ENCODE results near the gene GALNTL6. TPM values are rescaled to one million over a fixed set of nuclear protein-coding genes. Genes with fewer than 3 reads are reported as not detected.
A peak's percentile ranks its signal among the peaks of the same experiment; 100 is the strongest.

The GALNTL6 gene
- total RNA-seq, 1 experiment from 2014 or later: not detected

GRCh38 chr4:173074501-173074946 is 1261.3 kb downstream of the GALNTL6 start:
- RAD21 ChIA-PET (ENCODE audit: low non-redundant PET in 1 of 2, low total read pairs in 2 of 2, uncharacterized antibody in 2 of 2, unreplicated experiment in 2 of 2): no interaction called here
- Histone ChIP-seq H3K79me2 (ENCODE audit: insufficient read depth, low read length) (no peaks in the 10 kb centered on the region), H3K27ac (ENCODE audit: low read depth, low read length) (no peak overlapping the region), H3K4me2 (ENCODE audit: low read length) (peak overlapping the region; percentile 12; the same call in 1 of the 2 replicates), H2AFZ (ENCODE audit: low read depth, low read length, poor library complexity, severe bottlenecking) (no peak overlapping the region), H3K27me3 (ENCODE audit: insufficient read depth, low read length) (no peaks in the 10 kb centered on the region), H3K9ac (ENCODE audit: low read length) (no peak overlapping the region), H3K9me3 (ENCODE audit: control insufficient read depth in 1 of 2, insufficient read depth in 1 of 2, low read depth in 1 of 2, low read length in 2 of 2) (no peaks in the 10 kb centered on the region), H3K4me3 (replicated peaks in 1 of 2; ENCODE audit: low read depth in 1 of 2, low read length in 2 of 2) (no peak overlapping the region), H3K36me3 (ENCODE audit: control insufficient read depth in 1 of 2, insufficient read depth in 2 of 2, low read length in 2 of 2) (no peaks in the 10 kb centered on the region), H3K9me2 (ENCODE audit: insufficient read depth) (no peaks in the 10 kb centered on the region), H3K4me1 (ENCODE audit: control insufficient read depth in 1 of 2, insufficient read depth in 2 of 2, low read length in 2 of 2) (peaks cover 0 to 6% of the 10 kb centered on the region in 2 experiments; a peak in 1 of 4 replicates), H4K20me1 (ENCODE audit: insufficient read depth) (no peaks in the 10 kb centered on the region)
- POLR2A ChIA-PET: no interaction called here
- intact Hi-C loops (cut with micrococcal nuclease): no loop called here
- BruUV-seq (replicated peaks): no TSS peak
- DNase-seq (ENCODE audit: low read depth, low spot score) (peak; percentile 4), ATAC-seq (peak; percentile 47; the same call in 1 of the 2 replicates)
- CTCF ChIA-PET: no interaction called here
- TF ChIP-seq ELF1 (IDR thresholded peaks at IDR 0.05; ENCODE audit: borderline replicate concordance, low read depth) (no peak), ATF3 (IDR thresholded peaks at IDR 0.05) (no peak), CTCF (IDR thresholded peaks at IDR 0.05 in 2 of 3, conservative IDR thresholded peaks at IDR 0.05 in 1 of 3; ENCODE audit: borderline replicate concordance in 1 of 3, insufficient read depth in 1 of 3, low read depth in 2 of 3, low read length in 2 of 3) (no peak), ZNF274 (IDR thresholded peaks at IDR 0.05; ENCODE audit: low read depth, low read length) (no peak), REST (IDR thresholded peaks at IDR 0.05; ENCODE audit: low read depth) (no peak), MAX (IDR thresholded peaks at IDR 0.05) (peak; percentile 70), JUND (IDR thresholded peaks at IDR 0.05) (peak; percentile 39; the same call in 1 of the 2 replicates), SP1 (IDR thresholded peaks at IDR 0.05; ENCODE audit: low read depth) (0 out of 2 replicates have a peak, but pooled peaks have one; percentile 12), POLR2AphosphoS5 (IDR thresholded peaks at IDR 0.05; ENCODE audit: low read depth, low read length) (no peak), EZH2 (IDR thresholded peaks at IDR 0.05) (no peak), RAD21 (IDR thresholded peaks at IDR 0.05; ENCODE audit: low read depth) (no peak), CBX3 (IDR thresholded peaks at IDR 0.05; ENCODE audit: low read depth) (no peak), EZH2phosphoT487 (IDR thresholded peaks at IDR 0.05; ENCODE audit: borderline replicate concordance) (no peak), TCF7L2 (IDR thresholded peaks at IDR 0.05; ENCODE audit: borderline replicate concordance, extremely low read depth, insufficient read depth, insufficient read length) (no peak), YY1 (IDR thresholded peaks at IDR 0.05; ENCODE audit: extremely low read depth, insufficient replicate concordance, low read depth, low read length) (no peak), ZFX (IDR thresholded peaks at IDR 0.05) (no peak), CEBPB (IDR thresholded peaks at IDR 0.05; ENCODE audit: low read depth) (peak; percentile 89), SRF (IDR thresholded peaks at IDR 0.05; ENCODE audit: low read depth) (no peak), SIN3A (IDR thresholded peaks at IDR 0.05; ENCODE audit: low read depth) (no peak), ZBTB33 (IDR thresholded peaks at IDR 0.05; ENCODE audit: extremely low read depth, insufficient replicate concordance, low read length) (no peak), POLR2A (IDR thresholded peaks at IDR 0.05; ENCODE audit: borderline replicate concordance, extremely low read depth, insufficient read depth, insufficient read length) (no peak), FOSL1 (IDR thresholded peaks at IDR 0.05; ENCODE audit: low read depth) (peak; percentile 46; the same call in 1 of the 2 replicates)
